Glomerular endothelial cell (primary cell): Measurements from ENCODE around the gene SORT1. TPM values are rescaled to one million over a fixed set of nuclear protein-coding genes. Genes with fewer than 3 reads are reported as not detected.
"Not testable (repeated sequence)": the region's sequence is repeated elsewhere in the genome, so short reads cannot be mapped to it uniquely, and the experiment has no call there.

Experiments used
- DNase-seq: peaks from one replicate; pipeline ENCODE4 v3.0.0-alpha.2; 2011; ENCODE audit warnings: low read depth, low spot score; ENCODE audit errors: extremely low read depth
- total RNA-seq: library from RNA; depleted of rRNA; stranded (reverse); fragments of >200 nt; gene quantifications from 2 replicates; pipeline ENCODE4 v1.2.3, GENCODE V29; 2015

The SORT1 gene
- total RNA-seq, 1 donor from 2014 or later = 55.9 TPM

GRCh38 chr1:109383087-109383779, 14.5 kb downstream of the SORT1 start:
- DNase-seq = no peak

GRCh38 chr1:109381573-109381972, 16.1 kb downstream of the SORT1 start:
- no peak for DNase-seq

GRCh38 chr1:109379907-109380306, 17.8 kb downstream of the SORT1 start:
- no peak for DNase-seq

- no peak for DNase-seq
These were observed 18.3 kb downstream of the SORT1 start for GRCh38 chr1:109379422-109379821.

GRCh38 chr1:109377698-109378097, 20.0 kb downstream of the SORT1 start:
- no peak for DNase-seq

GRCh38 chr1:109373696-109374095, 24.0 kb downstream of the SORT1 start:
- not testable (repeated sequence) for DNase-seq

GRCh38 chr1:109373126-109373525, 24.6 kb downstream of the SORT1 start:
- DNase-seq = no peak

- no peak for DNase-seq
These were observed 25.4 kb downstream of the SORT1 start for GRCh38 chr1:109372281-109372680.

GRCh38 chr1:109371341-109371739, 26.4 kb downstream of the SORT1 start:
- no peak for DNase-seq

- DNase-seq = no peak
These were observed 26.9 kb downstream of the SORT1 start for GRCh38 chr1:109370712-109371340.

- DNase-seq = no peak
These were observed 28.5 kb downstream of the SORT1 start for GRCh38 chr1:109369167-109369746.

GRCh38 chr1:109368464-109368863, 29.3 kb downstream of the SORT1 start:
- no peak for DNase-seq

GRCh38 chr1:109367626-109368025, 30.1 kb downstream of the SORT1 start:
- no peak for DNase-seq

GRCh38 chr1:109365642-109366204, 32.0 kb downstream of the SORT1 start:
- DNase-seq = no peak

- no peak for DNase-seq
These were observed 36.1 kb downstream of the SORT1 start for GRCh38 chr1:109361649-109362048.

GRCh38 chr1:109361069-109361468, 36.6 kb downstream of the SORT1 start:
- DNase-seq = no peak

- DNase-seq = no peak
These were observed 40.1 kb downstream of the SORT1 start for GRCh38 chr1:109357616-109358015.

GRCh38 chr1:109356915-109357314, 40.8 kb downstream of the SORT1 start:
- DNase-seq = no peak

GRCh38 chr1:109356505-109356904, 41.2 kb downstream of the SORT1 start:
- DNase-seq = no peak

- no peak for DNase-seq
These were observed 42.8 kb downstream of the SORT1 start for GRCh38 chr1:109354929-109355328.

GRCh38 chr1:109351457-109351856, 46.3 kb downstream of the SORT1 start:
- no peak for DNase-seq

- DNase-seq = no peak
These were observed 47.1 kb downstream of the SORT1 start for GRCh38 chr1:109350655-109351054.
